HepG2 (cell line): ENCODE data around the gene DTWD2.

Experiments
- CTCF ChIP-seq: sonication (generic); formaldehyde crosslinking; IDR thresholded peaks from 2 replicates; pipeline ENCODE4 v1.5.0; 2020; ENCODE audit warnings: mild to moderate bottlenecking, missing genetic modification reagents, moderate library complexity
- HOMEZ ChIP-seq: IDR thresholded peaks from 2 replicates; pipeline ENCODE4 v1.6.1; 2016; ENCODE audit warnings: low read depth
- ZFP36 ChIP-seq: fragments of 150-350 bp; IDR thresholded peaks from 2 replicates; pipeline ENCODE4 v1.6.1; 2018; ENCODE audit warnings: borderline replicate concordance, low read length, low read depth; ENCODE audit not compliant: partially characterized antibody
- ZKSCAN1 ChIP-seq: fragments of 150-350 bp; IDR thresholded peaks from 2 replicates; pipeline ENCODE4 v1.6.1; 2014; ENCODE audit warnings: low read length
- ZNF407 ChIP-seq: sonication (generic); formaldehyde crosslinking; IDR thresholded peaks from one replicate; pipeline ENCODE4 v1.5.1; 2020; ENCODE audit warnings: mild to moderate bottlenecking, missing genetic modification reagents; ENCODE audit errors: not compliant biosample characterization
- ZNF431 ChIP-seq: sonication (generic); formaldehyde crosslinking; IDR thresholded peaks from 2 replicates; pipeline ENCODE4 v1.9.0; 2022; ENCODE audit warnings: missing genetic modification reagents, low read depth, mild to moderate bottlenecking, borderline replicate concordance

- TF ChIP-seq ZFP36 (no peak), ZNF431 (no peak), ZNF407 (CRISPR knock-in tag) (no peak), CTCF (CRISPR knock-in tag) (no peak), ZKSCAN1 (no peak), HOMEZ (CRISPR knock-in tag) (no peak)
Measured at GRCh38 chr5:118902656-118903438, 85.5 kb downstream of the DTWD2 start.
